Coronary artery (tissue), 2 donors: Measurements from ENCODE around the gene ADRM1.

Experiments
- DNase-seq: peaks from one replicate; pipeline ENCODE4 v3.0.0-alpha.2; 2017; ENCODE audit warnings: low spot score
- H3K27ac ChIP-seq, 2 donors: fragments of 200-600 bp; sonication (generic); one replicate each; pipeline ENCODE4 v1.5.1; 2016 to 2019
- H3K4me3 ChIP-seq: fragments of 200-600 bp; sonication (generic); 2 replicates; pipeline ENCODE4 v1.5.1; 2016; ENCODE audit warnings: mild to moderate bottlenecking, moderate library complexity
- TF ChIP-seq, protein P1 (sequence below): fragments of 200-600 bp; sonication (generic); IDR thresholded peaks from one replicate; pipeline ENCODE4 v1.5.1; 2019; ENCODE audit warnings: antibody characterized with exemption

Gene ADRM1

DNA sequence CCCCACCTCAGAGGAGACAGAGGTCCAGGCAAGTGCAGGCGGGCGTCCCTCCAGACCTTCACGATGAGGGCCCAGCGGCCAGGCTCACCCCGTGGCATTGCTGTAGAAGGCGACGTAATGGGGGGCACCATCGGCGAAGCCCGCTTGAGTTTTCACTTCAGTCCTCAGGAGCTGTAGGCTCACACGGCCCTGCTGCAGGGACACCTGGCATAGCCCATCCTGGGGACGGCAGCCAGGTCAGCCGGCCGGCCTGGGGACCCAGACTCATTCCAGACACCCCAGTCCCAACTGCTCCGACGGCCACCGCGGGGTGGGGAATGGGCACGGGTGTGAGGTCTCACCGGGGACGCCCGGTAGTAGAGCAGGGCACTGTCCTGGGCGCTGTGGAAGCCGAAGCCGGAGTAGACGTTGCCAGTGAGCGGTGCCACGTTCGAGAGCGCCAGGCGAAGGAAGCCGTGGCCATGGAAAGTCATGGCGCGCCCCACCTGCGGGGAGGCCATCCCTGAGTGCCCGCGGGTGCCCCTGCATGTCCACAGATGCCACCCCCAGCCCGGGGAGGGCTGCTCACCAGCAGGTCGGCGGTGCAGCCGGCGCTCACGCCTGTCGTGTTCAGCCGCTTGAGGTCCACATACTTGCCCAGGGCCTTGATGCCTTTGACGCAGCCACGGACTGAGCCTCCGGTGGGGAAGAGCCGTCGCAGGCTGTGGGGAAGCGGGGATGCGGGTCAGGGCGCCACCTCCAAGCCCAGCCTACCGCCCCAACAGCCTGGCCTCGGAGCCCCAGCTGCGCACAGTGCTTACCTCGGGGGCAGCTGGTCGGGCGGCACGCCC, 9.2 kb downstream of the ADRM1 start:
- no peak overlapping the region for H3K4me3 ChIP-seq
- no peak for DNase-seq
- H3K27ac ChIP-seq = no peak overlapping the region
- TF ChIP-seq, protein P1, sequence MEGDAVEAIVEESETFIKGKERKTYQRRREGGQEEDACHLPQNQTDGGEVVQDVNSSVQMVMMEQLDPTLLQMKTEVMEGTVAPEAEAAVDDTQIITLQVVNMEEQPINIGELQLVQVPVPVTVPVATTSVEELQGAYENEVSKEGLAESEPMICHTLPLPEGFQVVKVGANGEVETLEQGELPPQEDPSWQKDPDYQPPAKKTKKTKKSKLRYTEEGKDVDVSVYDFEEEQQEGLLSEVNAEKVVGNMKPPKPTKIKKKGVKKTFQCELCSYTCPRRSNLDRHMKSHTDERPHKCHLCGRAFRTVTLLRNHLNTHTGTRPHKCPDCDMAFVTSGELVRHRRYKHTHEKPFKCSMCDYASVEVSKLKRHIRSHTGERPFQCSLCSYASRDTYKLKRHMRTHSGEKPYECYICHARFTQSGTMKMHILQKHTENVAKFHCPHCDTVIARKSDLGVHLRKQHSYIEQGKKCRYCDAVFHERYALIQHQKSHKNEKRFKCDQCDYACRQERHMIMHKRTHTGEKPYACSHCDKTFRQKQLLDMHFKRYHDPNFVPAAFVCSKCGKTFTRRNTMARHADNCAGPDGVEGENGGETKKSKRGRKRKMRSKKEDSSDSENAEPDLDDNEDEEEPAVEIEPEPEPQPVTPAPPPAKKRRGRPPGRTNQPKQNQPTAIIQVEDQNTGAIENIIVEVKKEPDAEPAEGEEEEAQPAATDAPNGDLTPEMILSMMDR = no peak

DNA sequence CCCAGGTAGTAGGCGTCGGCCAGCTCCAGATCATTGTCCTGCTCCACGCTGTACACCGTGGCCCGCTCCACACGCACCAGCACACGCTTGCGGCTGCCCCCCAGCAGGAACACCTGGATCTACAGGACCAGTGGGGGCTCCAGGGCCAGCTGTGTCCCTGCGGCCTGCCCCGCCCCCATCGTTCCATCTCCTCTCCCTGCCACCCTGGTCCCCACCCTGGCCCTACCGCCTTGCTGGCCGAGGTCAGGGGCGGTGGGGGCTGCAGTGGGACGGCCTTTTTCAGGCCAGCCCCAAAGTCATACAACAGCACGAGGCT, 9.8 kb downstream of the ADRM1 start:
- Histone ChIP-seq H3K4me3 (no peak overlapping the region), H3K27ac (no peak overlapping the region)
- DNase-seq = no peak
- TF ChIP-seq, protein P1 = no peak

DNA sequence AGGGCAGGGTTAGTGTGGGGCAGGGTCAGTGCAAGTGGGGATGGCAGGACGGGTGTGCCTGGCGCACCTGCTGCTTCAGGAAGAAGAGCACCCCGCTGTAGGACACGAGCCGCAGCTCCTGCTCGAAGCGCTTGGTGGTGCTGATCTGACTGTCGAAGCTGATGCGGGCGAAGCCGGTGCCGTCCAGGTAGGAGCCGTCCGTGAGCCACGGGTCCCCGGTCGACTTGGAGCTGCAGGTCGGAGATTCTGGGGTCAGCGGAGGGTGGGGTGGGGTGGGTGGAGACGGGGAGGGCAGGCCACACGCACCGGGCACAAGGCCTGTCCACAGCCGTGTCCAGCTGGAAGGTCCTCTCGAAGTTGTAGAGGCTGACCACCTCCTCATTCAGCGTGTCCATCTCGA, 10.2 kb downstream of the ADRM1 start:
- H3K4me3 ChIP-seq = no peak overlapping the region
- TF ChIP-seq, protein P1 = no peak
- DNase-seq = no peak
- no peak overlapping the region for H3K27ac ChIP-seq

DNA sequence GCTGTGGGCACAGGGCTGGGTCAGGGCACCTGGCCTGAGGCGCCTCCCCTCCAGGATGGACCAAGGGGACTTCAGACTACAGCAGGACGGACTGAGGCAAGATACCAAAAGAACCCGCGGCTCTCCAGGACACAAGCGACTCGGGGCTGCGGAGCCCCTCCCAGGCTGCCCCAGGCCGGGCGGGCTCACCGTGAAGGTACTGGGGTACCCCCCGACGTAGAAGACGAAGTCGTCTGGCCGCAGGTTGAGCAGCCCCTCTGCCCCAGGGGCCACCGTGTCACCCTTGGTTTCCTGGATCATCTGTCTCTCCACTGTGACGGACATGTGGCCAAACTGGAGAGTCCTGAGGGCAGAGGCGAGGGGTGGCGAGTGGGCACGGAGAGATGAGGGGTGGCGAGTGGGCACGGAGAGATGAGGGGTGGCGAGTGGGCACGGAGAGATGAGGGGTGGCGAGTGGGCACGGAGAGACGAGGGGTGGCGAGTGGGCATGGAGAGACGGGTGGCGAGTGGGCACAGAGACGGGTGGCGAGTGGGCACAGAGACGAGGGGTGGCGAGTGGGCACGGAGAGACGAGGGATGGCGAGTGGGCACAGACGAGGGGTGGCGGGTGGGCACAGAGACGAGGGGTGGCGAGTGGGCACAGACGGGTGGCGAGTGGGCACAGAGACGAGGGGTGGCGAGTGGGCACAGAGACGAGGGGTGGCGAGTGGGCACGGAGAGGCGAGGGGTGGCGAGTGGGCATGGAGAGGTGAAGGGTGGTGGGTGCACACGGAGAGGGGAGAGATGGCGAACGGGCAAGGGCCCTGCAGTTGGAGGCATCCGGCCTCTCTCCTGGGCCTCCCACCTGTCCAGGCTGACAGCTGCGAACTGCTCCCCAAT, 10.9 kb downstream of the ADRM1 start:
- TF ChIP-seq, protein P1 = no peak
- Histone ChIP-seq H3K27ac (no peak overlapping the region), H3K4me3 (no peak overlapping the region)
- DNase-seq = no peak

DNA sequence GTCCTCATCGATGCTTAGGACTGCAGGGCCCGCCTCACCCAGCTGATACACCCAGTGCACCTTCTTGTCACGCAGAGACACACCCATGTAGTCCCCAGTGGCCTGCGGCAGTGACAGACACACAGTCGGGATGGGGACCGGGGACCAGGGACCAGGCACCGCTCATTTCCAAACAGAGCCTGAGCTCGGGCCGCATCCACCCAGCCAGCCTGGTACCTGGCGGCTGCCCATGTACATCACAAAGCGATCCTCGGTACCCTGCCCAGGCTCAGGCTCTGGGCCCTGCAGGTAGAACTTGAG, 11.5 kb downstream of the ADRM1 start:
- DNase-seq = no peak
- TF ChIP-seq, protein P1 = no peak
- Histone ChIP-seq H3K27ac (no peak overlapping the region), H3K4me3 (no peak overlapping the region)

DNA sequence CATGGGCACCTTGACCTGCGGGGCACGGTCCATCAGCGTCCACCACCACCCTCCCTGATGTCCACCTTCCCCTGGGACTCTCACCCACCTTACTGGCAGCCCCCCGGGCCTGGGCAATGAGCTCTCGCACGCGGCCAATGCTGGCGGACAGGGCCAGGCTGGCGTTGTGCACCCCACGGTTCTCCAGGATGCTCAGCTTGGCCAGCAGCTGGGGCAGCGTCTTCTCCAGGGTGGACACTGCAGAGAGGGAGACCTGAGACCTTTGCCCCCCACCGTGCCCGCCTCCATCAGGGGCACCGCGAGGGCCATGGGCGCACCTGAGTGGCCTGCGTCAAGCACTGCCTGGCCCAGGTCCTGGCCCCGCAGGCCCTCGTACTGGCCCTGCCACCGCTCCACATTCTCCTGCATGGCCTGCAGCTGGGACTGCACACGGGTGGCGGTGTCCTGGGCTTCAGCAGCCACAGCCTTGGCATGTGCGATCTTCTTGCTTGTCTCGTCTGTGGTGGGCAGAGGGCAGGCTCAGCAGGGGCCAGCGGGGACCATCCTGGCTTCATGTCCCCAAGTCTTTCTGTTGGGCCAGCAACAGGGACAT, 12.0 kb downstream of the ADRM1 start:
- Histone ChIP-seq H3K27ac (no peak overlapping the region), H3K4me3 (no peak overlapping the region)
- DNase-seq = no peak
- TF ChIP-seq, protein P1 = no peak
